Measurements from ENCODE around the gene AURKAIP1.
"Not testable (repeated sequence)": the region's sequence is repeated elsewhere in the genome, so short reads cannot be mapped to it uniquely, and the experiment has no call there.

- TF ChIP-seq CTCF, POLR2AphosphoS5, POLR2A (IDR thresholded peaks at IDR 0.05): not testable (repeated sequence)
Observed at GRCh38 chr1:1417396-1417795, 42.4 kb upstream of the AURKAIP1 start.
